GM21381 (cell line): ENCODE results near the gene SMYD3.
"Not testable (repeated sequence)": the region's sequence is repeated elsewhere in the genome, so short reads cannot be mapped to it uniquely, and the experiment has no call there.

Experiments used
- ATAC-seq: cut with Tn5 transposase; IDR thresholded peaks from one replicate; pipeline ENCODE4 v1.9.1; 2021; ENCODE audit warnings: mild to moderate bottlenecking, moderate library complexity; ENCODE audit not compliant: unreplicated experiment

Gene SMYD3

GRCh38 chr1:246081138-246081702, 425.9 kb downstream of the SMYD3 start:
- ATAC-seq: no peak

GRCh38 chr1:246080031-246080430, 427.0 kb downstream of the SMYD3 start:
- ATAC-seq: no peak

GRCh38 chr1:246078888-246079252, 428.2 kb downstream of the SMYD3 start:
- no peak for ATAC-seq

GRCh38 chr1:246078126-246078887, 428.8 kb downstream of the SMYD3 start:
- ATAC-seq: no peak

GRCh38 chr1:246077476-246077875, 429.6 kb downstream of the SMYD3 start:
- ATAC-seq: no peak

GRCh38 chr1:246074421-246074820, 432.7 kb downstream of the SMYD3 start:
- no peak for ATAC-seq

GRCh38 chr1:246072456-246072955, 434.6 kb downstream of the SMYD3 start:
- no peak for ATAC-seq

GRCh38 chr1:246071981-246072380, 435.1 kb downstream of the SMYD3 start:
- ATAC-seq: not testable (repeated sequence)

- not testable (repeated sequence) for ATAC-seq
These were observed 435.5 kb downstream of the SMYD3 start for GRCh38 chr1:246071561-246071960.

- no peak for ATAC-seq
These were observed 437.5 kb downstream of the SMYD3 start for GRCh38 chr1:246069581-246069980.

GRCh38 chr1:246068619-246069509, 438.2 kb downstream of the SMYD3 start:
- no peak for ATAC-seq

- ATAC-seq: no peak
These were observed 438.9 kb downstream of the SMYD3 start for GRCh38 chr1:246068217-246068512.

GRCh38 chr1:246067432-246068216, 439.5 kb downstream of the SMYD3 start:
- no peak for ATAC-seq

GRCh38 chr1:246066573-246066972, 440.5 kb downstream of the SMYD3 start:
- no peak for ATAC-seq

GRCh38 chr1:246065592-246065991, 441.5 kb downstream of the SMYD3 start:
- ATAC-seq: no peak

GRCh38 chr1:246064891-246065290, 442.2 kb downstream of the SMYD3 start:
- ATAC-seq: no peak

- no peak for ATAC-seq
These were observed 444.0 kb downstream of the SMYD3 start for GRCh38 chr1:246063013-246063616.

GRCh38 chr1:246058466-246058865, 448.6 kb downstream of the SMYD3 start:
- no peak for ATAC-seq

- ATAC-seq: no peak
These were observed 454.5 kb downstream of the SMYD3 start for GRCh38 chr1:246052603-246053002.

GRCh38 chr1:246051909-246052518, 455.1 kb downstream of the SMYD3 start:
- ATAC-seq: no peak
